Astrocyte (in vitro differentiated cells and primary cell): Measurements from ENCODE around the gene RPGRIP1L. TPM values are rescaled to one million over a fixed set of nuclear protein-coding genes. Genes with fewer than 3 reads are reported as not detected.

Experiments
- DNase-seq: peaks from one replicate; pipeline ENCODE4 v3.0.0-alpha.2; 2010; ENCODE audit warnings: low read depth
- FAIRE-seq: peaks from 2 replicates; lab custom pipeline; 2011; peaks lifted over from hg19 to GRCh38; lab: Jason Lieb, UNC
- H2AFZ ChIP-seq: 2 replicates; pipeline ENCODE4 v1.6.0; 2012; ENCODE audit warnings: low read depth, low read length, inconsistent platforms
- H3K27ac ChIP-seq: 2 replicates; pipeline ENCODE4 v1.5.1; 2011; ENCODE audit warnings: low read depth, low read length, inconsistent platforms
- H3K27me3 ChIP-seq: 2 replicates; pipeline ENCODE4 v1.6.0; 2011; ENCODE audit warnings: low read length, inconsistent platforms; ENCODE audit not compliant: insufficient read depth
- H3K36me3 ChIP-seq: 2 replicates; pipeline ENCODE4 v1.5.1; 2011; ENCODE audit warnings: low read length, inconsistent platforms; ENCODE audit not compliant: insufficient read depth
- H3K4me1 ChIP-seq: 2 replicates; pipeline ENCODE4 v1.5.1; 2011; ENCODE audit warnings: low read length, inconsistent platforms; ENCODE audit not compliant: insufficient read depth
- H3K4me2 ChIP-seq: 2 replicates; pipeline ENCODE4 v1.6.0; 2012; ENCODE audit warnings: low read length, inconsistent platforms
- H3K4me3 ChIP-seq: 2 replicates; pipeline ENCODE4 v1.5.1; 2011; ENCODE audit warnings: low read depth, mild to moderate bottlenecking, low read length, inconsistent platforms; ENCODE audit not compliant: insufficient read depth
- H3K79me2 ChIP-seq: 2 replicates; pipeline ENCODE4 v1.6.0; 2012; ENCODE audit warnings: mild to moderate bottlenecking, low read length, inconsistent platforms; ENCODE audit not compliant: insufficient read depth
- H3K9ac ChIP-seq: 2 replicates; pipeline ENCODE4 v1.6.0; 2012; ENCODE audit warnings: mild to moderate bottlenecking, low read length, inconsistent platforms
- H3K9me3 ChIP-seq: 2 replicates; pipeline ENCODE4 v1.5.1; 2012; ENCODE audit warnings: low read depth, mild to moderate bottlenecking, low read length, inconsistent platforms; ENCODE audit not compliant: insufficient read depth
- H4K20me1 ChIP-seq: 2 replicates; pipeline ENCODE4 v1.6.0; 2012; ENCODE audit warnings: low read length, inconsistent platforms; ENCODE audit not compliant: insufficient read depth
- H3K27ac Mint-ChIP-seq: one replicate; pipeline ENCODE4 v1.8.0; 2021; ENCODE audit warnings: mild to moderate bottlenecking, mixed read lengths; ENCODE audit not compliant: unreplicated experiment
- H3K27me3 Mint-ChIP-seq: one replicate; pipeline ENCODE4 v1.8.0; 2021; ENCODE audit warnings: low read depth, mixed read lengths; ENCODE audit not compliant: unreplicated experiment
- H3K36me3 Mint-ChIP-seq: one replicate; pipeline ENCODE4 v1.8.0; 2021; ENCODE audit warnings: low read depth, mixed read lengths; ENCODE audit not compliant: unreplicated experiment
- H3K4me1 Mint-ChIP-seq: one replicate; pipeline ENCODE4 v1.8.0; 2021; ENCODE audit warnings: low read depth, mixed read lengths; ENCODE audit not compliant: unreplicated experiment
- H3K4me3 Mint-ChIP-seq: one replicate; pipeline ENCODE4 v1.8.0; 2021; ENCODE audit warnings: mild to moderate bottlenecking, moderate library complexity, mixed read lengths; ENCODE audit not compliant: unreplicated experiment
- H3K9me3 Mint-ChIP-seq: one replicate; pipeline ENCODE4 v1.8.0; 2021; ENCODE audit warnings: mild to moderate bottlenecking, mixed read lengths; ENCODE audit not compliant: unreplicated experiment
- EZH2 ChIP-seq: IDR thresholded peaks from 2 replicates; pipeline ENCODE4 v1.6.1; 2012; ENCODE audit warnings: mild to moderate bottlenecking, low read length, inconsistent platforms; ENCODE audit not compliant: insufficient read depth
- total RNA-seq: library from RNA; stranded (reverse); gene quantifications from 2 replicates; pipeline ENCODE4 v1.2.1, GENCODE V29; 2021
- TF ChIP-seq, protein P1 (sequence below): IDR thresholded peaks from 2 replicates; pipeline ENCODE4 v1.5.1; 2011; ENCODE audit warnings: low read depth, mild to moderate bottlenecking, inconsistent platforms, low read length, moderate library complexity; ENCODE audit not compliant: insufficient read depth

RPGRIP1L gene
- total RNA-seq, 1 donor from 2014 or later, result 18.1 TPM

DNA sequence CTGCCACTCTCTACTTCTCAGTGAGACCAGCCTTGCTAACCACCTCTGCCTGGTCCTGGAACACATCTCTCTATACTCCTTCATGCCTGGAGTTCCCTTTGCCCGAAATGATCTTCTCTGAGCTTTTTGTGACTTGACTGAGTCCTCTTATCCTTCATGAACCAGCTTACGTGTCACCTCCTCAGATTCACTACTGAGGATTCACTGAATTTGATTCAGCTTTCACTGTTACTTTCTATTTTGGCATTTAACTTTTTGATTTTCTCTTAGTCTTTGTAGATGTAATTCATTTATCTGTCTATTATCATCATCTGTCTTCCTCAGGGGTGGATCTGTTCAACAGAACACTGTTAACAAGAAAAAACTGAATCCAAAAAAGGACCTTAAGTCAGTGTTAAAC, 95.6 kb downstream of the RPGRIP1L start:
- no peak for DNase-seq
- Mint-ChIP-seq H3K36me3 (peaks cover 11% of the 10 kb centered on the region), H3K4me3 (no peak overlapping the region), H3K27ac (no peak overlapping the region), H3K27me3 (no peaks in the 10 kb centered on the region), H3K9me3 (no peaks in the 10 kb centered on the region), H3K4me1 (peaks cover 2% of the 10 kb centered on the region)
- H3K9ac ChIP-seq, result no peak overlapping the region
- peaks cover 3% of the 10 kb centered on the region for H3K36me3 ChIP-seq
- H3K4me1 ChIP-seq, result no peaks in the 10 kb centered on the region
- H3K79me2 ChIP-seq, result no peaks in the 10 kb centered on the region
- TF ChIP-seq, protein P1, sequence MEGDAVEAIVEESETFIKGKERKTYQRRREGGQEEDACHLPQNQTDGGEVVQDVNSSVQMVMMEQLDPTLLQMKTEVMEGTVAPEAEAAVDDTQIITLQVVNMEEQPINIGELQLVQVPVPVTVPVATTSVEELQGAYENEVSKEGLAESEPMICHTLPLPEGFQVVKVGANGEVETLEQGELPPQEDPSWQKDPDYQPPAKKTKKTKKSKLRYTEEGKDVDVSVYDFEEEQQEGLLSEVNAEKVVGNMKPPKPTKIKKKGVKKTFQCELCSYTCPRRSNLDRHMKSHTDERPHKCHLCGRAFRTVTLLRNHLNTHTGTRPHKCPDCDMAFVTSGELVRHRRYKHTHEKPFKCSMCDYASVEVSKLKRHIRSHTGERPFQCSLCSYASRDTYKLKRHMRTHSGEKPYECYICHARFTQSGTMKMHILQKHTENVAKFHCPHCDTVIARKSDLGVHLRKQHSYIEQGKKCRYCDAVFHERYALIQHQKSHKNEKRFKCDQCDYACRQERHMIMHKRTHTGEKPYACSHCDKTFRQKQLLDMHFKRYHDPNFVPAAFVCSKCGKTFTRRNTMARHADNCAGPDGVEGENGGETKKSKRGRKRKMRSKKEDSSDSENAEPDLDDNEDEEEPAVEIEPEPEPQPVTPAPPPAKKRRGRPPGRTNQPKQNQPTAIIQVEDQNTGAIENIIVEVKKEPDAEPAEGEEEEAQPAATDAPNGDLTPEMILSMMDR, result no peak
- TF ChIP-seq EZH2, result no peak
- H3K4me2 ChIP-seq, result no peak overlapping the region
- H3K27me3 ChIP-seq, result no peaks in the 10 kb centered on the region
- H2AFZ ChIP-seq, result no peak overlapping the region
- no peak for FAIRE-seq
- H4K20me1 ChIP-seq, result no peaks in the 10 kb centered on the region
- H3K9me3 ChIP-seq, result no peaks in the 10 kb centered on the region
- no peak overlapping the region for H3K27ac ChIP-seq
- H3K4me3 ChIP-seq, result no peak overlapping the region

DNA sequence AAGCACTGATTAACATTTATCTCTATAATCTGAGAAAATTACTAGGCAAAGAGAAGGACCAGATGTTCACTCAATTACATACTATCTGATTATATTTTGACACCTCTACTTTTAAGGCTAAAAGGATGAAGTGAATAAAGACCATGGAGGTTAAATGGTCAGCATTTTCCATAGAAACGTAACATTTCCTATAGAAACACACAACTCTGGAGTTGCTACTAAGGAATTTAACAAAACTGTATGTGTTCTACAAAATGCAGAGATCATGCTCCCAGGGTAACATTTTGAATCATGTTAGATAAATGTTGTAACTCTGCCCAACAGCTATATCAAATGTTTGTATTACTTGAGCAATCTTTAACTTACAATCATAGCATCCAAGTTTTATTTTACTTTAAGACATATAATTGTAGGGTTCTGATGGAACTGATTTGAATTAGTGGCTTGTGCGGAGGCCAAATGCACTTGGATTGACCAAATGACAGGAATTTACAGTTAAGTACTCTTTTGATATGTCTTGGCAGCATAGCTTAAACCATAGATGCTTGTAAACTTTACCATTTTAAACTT, 97.7 kb downstream of the RPGRIP1L start:
- no peak overlapping the region for H3K4me3 Mint-ChIP-seq
- H4K20me1 ChIP-seq, result no peaks in the 10 kb centered on the region
- H3K27me3 ChIP-seq, result no peaks in the 10 kb centered on the region
- H3K9me3 Mint-ChIP-seq, result no peaks in the 10 kb centered on the region
- H3K36me3 ChIP-seq, result peaks cover 7% of the 10 kb centered on the region
- H3K27me3 Mint-ChIP-seq, result no peaks in the 10 kb centered on the region
- H3K4me1 ChIP-seq, result no peaks in the 10 kb centered on the region
- no peaks in the 10 kb centered on the region for H3K4me1 Mint-ChIP-seq
- no peak overlapping the region for H3K27ac Mint-ChIP-seq
- H3K4me2 ChIP-seq, result no peak overlapping the region
- H3K36me3 Mint-ChIP-seq, result peaks cover 12% of the 10 kb centered on the region
- FAIRE-seq, result peak; percentile 5
- DNase-seq, result no peak
- no peak overlapping the region for H3K9ac ChIP-seq
- no peaks in the 10 kb centered on the region for H3K9me3 ChIP-seq
- no peak for TF ChIP-seq EZH2
- TF ChIP-seq, protein P1, result no peak
- H3K79me2 ChIP-seq, result no peaks in the 10 kb centered on the region
- no peak overlapping the region for H3K27ac ChIP-seq
- no peak overlapping the region for H3K4me3 ChIP-seq
- H2AFZ ChIP-seq, result no peak overlapping the region

DNA sequence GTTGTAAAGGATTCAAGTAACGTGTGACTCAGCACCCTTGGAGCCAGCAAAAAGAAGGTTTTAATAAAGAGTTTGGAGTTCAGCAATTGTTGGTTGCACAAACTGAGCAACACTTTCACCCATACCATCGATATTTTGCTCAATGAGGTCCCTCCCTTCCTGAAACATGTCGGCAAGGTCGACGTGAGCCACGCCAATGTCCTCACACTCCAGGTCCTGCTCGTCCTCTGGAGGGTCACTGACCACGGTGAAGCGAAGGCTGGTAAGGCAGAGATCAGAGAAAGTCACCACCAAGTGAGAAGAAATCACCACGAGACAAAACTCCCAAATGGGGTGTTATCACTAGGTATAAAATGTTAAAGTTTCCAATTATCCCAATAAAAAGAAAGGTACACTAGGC, 98.3 kb downstream of the RPGRIP1L start:
- no peak for FAIRE-seq
- no peak overlapping the region for H3K27ac Mint-ChIP-seq

More for the DNA sequence above, 98.3 kb downstream of the RPGRIP1L start:
- H3K36me3 ChIP-seq, result peaks cover 7% of the 10 kb centered on the region
- no peak overlapping the region for H2AFZ ChIP-seq
- H3K36me3 Mint-ChIP-seq, result peaks cover 12% of the 10 kb centered on the region
- no peaks in the 10 kb centered on the region for H3K79me2 ChIP-seq
- H3K9me3 ChIP-seq, result no peaks in the 10 kb centered on the region
- H3K4me1 Mint-ChIP-seq, result no peaks in the 10 kb centered on the region
- no peaks in the 10 kb centered on the region for H3K27me3 ChIP-seq
- H3K4me3 Mint-ChIP-seq, result no peak overlapping the region
- H3K9ac ChIP-seq, result no peak overlapping the region
- H3K27me3 Mint-ChIP-seq, result no peaks in the 10 kb centered on the region
- DNase-seq, result no peak
- no peak overlapping the region for H3K27ac ChIP-seq
- H3K4me3 ChIP-seq, result no peak overlapping the region
- no peaks in the 10 kb centered on the region for H3K4me1 ChIP-seq
- no peaks in the 10 kb centered on the region for H4K20me1 ChIP-seq
- no peak for TF ChIP-seq EZH2
- TF ChIP-seq, protein P1, result no peak
- H3K9me3 Mint-ChIP-seq, result no peaks in the 10 kb centered on the region
- no peak overlapping the region for H3K4me2 ChIP-seq
